ENCODE results near the gene PLA2G4B. TPM values are rescaled to one million over a fixed set of nuclear protein-coding genes. Genes with fewer than 3 reads are reported as not detected.

The PLA2G4B gene
- total RNA-seq, 4 donors from 2014 or later, result 1.1 to 5.3 (median 2.0) TPM; not detected in 1

DNA sequence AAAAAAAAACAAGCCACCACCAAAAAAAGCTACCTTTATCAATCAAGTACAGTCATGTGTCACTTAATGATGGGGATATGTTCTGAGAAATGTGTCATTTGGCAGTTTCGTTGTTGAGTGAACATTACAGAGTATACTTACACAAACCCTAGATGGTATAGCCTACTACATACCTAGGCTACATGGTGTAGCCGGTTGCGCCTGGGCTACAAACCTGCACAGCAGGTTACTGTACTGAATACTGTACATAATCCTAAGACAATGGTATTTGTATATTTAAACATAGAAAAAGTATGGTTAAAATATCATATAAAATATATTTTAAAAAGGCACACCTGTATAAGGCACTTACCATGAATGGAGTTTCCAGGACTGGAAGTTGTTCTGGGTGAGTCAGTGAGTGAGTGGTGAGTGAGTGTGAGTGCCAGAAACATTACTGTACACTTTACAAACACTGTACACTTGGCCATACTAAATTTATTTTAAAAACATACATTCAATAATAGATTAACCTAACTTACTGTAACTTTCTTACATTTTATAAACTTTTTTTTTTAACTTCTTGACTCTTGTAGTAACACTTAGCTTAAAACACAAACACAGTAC, 36.7 kb upstream of the PLA2G4B start:
- TF ChIP-seq, protein P1, sequence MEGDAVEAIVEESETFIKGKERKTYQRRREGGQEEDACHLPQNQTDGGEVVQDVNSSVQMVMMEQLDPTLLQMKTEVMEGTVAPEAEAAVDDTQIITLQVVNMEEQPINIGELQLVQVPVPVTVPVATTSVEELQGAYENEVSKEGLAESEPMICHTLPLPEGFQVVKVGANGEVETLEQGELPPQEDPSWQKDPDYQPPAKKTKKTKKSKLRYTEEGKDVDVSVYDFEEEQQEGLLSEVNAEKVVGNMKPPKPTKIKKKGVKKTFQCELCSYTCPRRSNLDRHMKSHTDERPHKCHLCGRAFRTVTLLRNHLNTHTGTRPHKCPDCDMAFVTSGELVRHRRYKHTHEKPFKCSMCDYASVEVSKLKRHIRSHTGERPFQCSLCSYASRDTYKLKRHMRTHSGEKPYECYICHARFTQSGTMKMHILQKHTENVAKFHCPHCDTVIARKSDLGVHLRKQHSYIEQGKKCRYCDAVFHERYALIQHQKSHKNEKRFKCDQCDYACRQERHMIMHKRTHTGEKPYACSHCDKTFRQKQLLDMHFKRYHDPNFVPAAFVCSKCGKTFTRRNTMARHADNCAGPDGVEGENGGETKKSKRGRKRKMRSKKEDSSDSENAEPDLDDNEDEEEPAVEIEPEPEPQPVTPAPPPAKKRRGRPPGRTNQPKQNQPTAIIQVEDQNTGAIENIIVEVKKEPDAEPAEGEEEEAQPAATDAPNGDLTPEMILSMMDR (IDR thresholded peaks at IDR 0.05; ENCODE audit: low read depth), result no peak

DNA sequence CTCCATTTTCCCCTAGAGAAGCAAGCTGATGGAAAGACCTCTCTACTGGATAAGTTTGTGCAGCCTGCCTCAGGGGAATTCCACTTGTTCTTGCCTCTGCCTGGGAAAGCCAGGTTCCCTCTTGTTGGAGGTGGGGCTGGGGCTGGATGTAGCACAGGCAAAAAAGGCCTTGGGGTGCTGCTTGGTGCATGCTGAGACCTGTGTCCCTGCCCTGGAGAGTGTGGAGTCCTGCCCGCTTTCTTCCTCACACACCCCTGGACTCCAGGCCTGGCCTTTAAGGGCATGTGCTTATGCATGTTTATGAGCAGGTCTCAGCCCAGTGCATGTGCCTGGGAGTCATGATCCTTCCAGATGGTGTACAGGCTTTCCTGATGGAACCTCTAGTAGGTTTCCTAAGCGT, 34.3 kb upstream of the PLA2G4B start:
- TF ChIP-seq, protein P1 (IDR thresholded peaks at IDR 0.05; ENCODE audit: low read depth), result no peak

DNA sequence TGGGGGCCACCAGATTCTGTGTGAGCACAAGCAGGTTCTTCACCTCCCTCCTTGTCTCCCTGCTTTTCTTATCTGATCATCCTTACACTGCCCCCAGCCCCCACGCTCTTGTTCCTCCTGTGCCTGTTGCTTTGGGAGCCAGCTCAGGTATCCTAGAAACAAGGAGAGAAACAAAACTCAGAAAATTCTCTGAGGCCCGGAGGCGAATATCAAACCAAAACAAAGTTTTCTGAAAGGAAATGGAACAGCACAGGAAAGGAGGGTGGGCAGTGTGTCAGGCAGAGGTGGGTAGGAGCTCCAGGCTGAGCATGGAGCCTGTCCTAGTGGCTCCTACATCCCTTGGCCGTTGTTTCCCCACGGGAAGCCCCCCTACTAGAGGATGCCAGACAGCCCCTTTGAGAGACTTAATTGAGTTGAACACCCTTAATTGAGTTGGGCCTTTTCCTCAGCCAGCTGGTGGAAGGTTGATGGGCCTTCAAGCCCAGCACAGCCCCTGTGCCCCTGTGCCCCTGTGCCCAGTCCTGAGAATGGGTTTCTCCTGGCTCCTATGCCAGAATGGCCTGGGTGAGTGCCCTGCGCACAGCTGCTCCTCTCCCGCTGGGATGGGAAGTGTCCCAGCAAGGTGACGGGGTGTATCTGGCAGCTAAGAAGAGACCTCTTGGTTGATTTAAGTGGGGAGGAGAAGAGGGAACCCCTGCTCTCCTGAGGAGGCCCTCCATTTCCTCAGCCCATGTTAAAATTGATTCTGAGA, 33.6 kb upstream of the PLA2G4B start:
- TF ChIP-seq, protein P1 (IDR thresholded peaks at IDR 0.05; ENCODE audit: low read depth), result no peak

DNA sequence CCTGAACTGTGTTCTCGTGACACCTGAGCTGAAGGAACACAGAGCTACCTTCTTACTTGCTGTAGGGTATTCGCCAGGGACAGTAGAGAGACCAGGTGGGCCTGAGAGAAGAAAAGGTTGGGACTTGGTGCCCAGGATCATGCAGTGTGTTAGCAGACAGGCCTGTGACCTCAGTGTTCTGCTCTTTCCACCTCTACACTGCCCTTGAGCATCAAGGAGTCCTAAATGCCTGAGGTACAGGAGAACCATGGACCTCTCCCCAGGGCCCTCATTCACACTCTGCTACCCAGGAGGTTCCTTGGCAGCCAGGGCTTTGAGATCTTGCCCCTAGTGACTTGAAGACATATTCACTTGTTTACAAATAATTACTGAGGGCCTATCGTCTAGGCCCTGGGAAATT, 32.9 kb upstream of the PLA2G4B start:
- TF ChIP-seq, protein P1 (IDR thresholded peaks at IDR 0.05; ENCODE audit: low read depth), result no peak

DNA sequence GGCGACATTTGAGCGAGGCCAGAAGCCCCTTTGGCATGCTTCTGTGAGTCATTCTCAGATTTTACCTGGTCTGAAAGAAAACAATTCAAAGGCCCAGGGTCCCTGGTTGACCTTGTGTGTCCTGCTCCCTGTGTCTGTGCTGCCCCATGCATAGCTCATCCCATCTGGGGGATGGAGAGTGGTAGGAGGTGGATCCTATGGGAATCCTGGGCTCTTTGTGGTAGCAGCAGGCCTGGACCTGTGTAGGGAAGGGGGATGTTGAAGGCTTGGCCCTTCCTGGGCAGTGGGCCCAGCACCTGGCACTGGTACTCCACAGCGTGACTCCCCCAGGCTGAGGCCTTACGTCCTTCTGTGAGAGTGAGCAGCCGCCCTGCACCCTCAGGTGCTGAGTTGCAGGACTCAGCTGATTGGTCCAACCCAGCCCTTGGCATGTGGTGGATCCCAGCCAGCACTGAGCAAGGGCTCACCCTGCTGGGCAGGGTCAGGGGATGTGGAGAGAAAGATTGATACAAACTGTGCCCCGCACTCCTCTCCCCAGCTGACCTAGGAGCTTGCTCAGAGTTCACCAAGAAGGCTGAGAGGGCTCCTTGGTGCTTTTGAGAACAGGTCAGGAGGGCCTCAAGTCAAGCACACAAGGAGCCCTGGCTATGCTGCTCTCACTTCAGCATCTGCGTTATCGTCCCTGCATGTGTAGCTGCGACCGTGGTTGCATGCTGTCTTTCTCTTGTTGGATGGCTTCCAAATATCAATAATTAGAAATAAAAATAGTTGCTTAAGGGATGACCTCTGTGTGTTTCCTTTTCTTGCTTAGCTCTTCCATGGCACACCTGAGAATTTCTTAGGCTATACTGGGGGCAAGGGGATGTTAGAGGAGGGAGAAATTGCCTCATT, 32.1 kb upstream of the PLA2G4B start:
- TF ChIP-seq, protein P1 (IDR thresholded peaks at IDR 0.05; ENCODE audit: low read depth), result no peak

DNA sequence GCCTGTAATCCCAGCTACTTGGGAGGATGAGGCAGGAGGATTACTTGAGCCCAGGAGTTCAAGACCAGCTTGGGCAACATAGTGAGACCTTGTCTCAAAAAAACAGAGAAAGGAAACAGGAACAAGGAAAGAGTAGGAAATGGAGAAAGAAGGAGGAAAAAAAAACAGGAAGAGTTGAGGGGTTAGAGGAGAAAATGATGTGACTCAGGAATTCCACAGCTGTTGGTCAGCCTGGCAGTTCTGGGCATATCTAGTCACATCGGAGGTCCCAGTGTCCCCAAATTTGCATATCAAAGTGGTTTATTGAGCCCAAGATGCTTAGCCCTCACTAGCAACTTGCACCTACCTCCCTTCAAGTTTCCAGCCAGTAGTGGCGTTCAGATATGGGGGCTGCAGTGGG, 29.5 kb upstream of the PLA2G4B start:
- TF ChIP-seq, protein P1 (IDR thresholded peaks at IDR 0.05; ENCODE audit: low read depth), result no peak

Measured in subcutaneous adipose tissue (tissue), 4 donors.